ENCODE data around the gene SLC25A1.
A peak's percentile ranks its signal among the peaks of the same experiment; 100 is the strongest.

SLC25A1 gene

DNA sequence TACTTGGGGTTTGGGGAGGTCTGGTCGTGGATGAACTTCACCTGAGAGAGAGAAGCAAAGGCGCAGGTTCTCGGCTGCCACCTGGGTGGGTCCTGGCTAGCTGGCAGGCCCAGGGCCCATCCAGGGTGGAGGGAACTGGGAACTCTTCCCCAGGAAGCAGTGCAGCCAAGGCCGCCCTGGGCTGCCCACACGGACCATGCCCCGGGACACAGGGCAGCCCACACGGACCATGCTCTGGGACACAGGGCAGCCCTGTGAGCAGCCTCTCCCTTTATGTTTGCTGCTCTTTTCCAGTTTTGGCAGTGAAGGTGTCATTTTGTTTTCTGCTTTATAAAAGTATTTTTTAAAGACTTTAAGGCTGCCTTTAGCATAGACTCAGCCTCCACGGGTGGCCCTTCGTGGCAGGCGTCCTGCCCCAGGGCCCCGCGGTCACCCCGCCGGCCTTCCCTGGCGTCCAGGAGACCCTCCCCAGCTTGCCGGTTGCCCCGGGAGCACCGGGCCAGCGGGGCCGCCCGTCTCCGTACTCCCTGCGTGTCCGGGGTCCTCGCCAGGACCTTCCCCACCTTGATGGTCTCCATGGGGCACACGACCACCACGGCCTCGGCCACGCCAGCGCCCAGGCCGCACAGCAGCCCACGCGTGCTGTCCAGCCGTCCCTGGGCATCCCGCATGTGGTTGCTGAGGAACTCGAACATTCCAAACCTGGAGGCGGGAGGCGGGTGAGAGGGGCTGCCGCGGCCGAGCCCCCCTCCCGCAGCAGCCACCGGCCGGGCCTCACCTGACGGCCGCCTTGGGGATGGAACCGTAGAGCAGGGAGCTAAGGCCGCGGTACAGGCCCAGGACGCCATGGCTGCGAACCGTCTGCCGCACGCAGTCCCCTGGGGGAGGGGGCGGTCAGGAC is 1.1 kb downstream of the SLC25A1 start:
- H3K4me3 ChIP-seq (ENCODE audit: low read depth, low read length): peak overlapping the region; percentile 71
- no peak for DNase-seq (ENCODE audit: low read depth)
- TF ChIP-seq CTCF (IDR thresholded peaks at IDR 0.05; ENCODE audit: insufficient read depth, low read depth, low read length, missing control alignments): no peak

DNA sequence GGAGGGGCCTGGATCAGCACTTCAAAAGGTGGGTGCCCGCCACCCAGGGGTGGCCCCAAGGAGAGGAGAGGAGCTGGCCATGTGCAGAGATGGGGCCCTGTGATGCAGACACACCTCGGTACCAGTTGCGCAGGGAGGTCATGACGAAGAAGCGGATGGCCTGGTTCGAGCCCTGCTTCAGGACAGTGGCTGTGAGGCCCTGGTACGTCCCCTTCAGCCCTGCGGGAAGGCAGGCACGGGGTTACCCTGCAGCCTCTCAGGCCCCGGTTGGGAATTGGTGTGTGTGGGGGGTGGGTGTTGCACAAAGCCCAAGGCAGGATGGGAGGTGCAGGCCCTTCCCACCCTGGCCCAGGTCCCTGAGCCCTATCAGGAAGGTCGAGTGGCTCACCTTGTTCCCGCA is 1.8 kb downstream of the SLC25A1 start:
- TF ChIP-seq CTCF (IDR thresholded peaks at IDR 0.05; ENCODE audit: insufficient read depth, low read depth, low read length, missing control alignments): no peak
- H3K4me3 ChIP-seq (ENCODE audit: low read depth, low read length): no peak overlapping the region
- DNase-seq (ENCODE audit: low read depth): no peak

DNA sequence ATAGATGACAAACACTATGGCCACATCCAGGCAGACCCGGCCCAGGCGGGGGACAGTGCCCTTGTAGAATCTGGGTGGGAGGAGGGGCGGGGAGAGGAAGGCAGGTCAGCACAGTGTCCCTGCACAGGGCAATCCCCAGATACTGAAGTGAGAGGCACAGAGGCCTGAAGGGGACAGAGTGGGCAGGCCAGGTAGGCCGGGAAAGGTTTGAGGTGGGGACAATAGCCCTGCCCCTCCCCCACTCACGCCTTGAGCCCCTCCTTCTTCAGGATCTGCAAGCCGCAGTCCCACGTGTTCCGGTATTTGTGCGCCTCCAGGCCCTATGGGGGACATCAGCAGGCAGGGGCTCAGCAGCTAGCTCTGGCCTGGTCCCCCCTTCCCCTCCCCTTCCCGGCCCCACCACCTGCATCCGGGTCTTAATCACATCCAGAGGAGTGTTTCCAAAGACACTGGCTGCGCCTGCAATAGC is 2.3 kb downstream of the SLC25A1 start:
- no peak overlapping the region for H3K4me3 ChIP-seq (ENCODE audit: low read depth, low read length)
- TF ChIP-seq CTCF (IDR thresholded peaks at IDR 0.05; ENCODE audit: insufficient read depth, low read depth, low read length, missing control alignments): no peak

DNA sequence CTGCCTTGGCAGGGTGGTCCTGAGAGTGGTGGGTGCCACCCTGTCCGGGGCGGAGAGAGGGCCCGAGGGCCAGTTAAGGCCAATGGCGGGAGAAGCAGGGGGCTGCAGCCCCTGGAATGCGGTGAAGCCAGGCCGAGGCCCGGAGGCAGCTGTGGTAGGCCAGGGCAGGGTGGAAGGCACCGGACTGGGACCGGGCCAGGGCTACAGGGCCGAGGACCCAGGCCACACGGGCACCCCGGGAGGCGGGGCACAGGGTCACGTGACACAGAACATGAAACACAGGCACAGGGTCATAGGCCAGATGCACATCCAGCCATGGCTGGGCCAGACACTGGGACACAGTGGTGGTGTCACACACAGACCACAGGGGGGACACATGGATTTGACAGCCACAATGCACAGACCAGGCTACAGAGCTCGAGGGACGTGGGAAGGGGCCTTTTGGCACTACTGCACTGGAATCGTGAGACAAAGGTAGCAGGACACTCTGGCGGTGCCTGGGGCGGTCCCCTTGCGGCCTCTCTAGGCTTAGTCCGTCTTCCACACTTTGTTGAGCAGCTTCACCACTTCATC is 2.8 kb downstream of the SLC25A1 start:
- no peak for TF ChIP-seq CTCF (IDR thresholded peaks at IDR 0.05; ENCODE audit: insufficient read depth, low read depth, low read length, missing control alignments)
- no peak for DNase-seq (ENCODE audit: low read depth)
- H3K4me3 ChIP-seq (ENCODE audit: low read depth, low read length): no peak overlapping the region

More for the DNA sequence above, 2.3 kb downstream of the SLC25A1 start:
- no peak for DNase-seq (ENCODE audit: low read depth)

DNA sequence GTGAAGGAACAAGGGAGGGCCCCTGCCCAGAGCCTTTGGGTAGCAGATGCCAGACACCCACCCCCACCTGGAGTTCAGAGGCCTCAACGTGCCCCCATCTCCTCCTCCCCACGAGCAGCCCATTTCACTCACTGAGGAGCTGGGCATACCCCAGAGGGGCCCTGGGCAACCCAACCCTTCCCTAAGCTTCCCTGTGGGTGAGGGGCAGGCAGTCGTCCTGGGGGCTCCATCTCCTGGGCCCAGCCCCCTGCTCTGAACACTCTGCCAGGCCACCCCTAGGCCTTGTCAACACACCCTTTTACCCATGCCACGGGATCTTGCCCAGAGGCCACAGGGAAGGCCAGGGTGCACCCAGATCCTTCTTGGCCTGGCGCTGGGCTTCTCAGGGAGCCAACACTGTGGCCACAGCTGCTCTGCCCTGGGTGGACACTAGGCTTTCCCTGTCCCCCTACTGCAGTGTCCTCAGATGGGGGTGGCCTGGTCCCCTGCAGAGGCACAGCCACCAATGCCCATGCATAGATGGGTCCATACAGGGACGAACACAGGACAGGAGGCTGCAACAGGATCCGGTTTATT is 3.4 kb downstream of the SLC25A1 start:
- no peak overlapping the region for H3K4me3 ChIP-seq (ENCODE audit: low read depth, low read length)
- TF ChIP-seq CTCF (IDR thresholded peaks at IDR 0.05; ENCODE audit: insufficient read depth, low read depth, low read length, missing control alignments): no peak
- no peak for DNase-seq (ENCODE audit: low read depth)

- TF ChIP-seq CTCF (IDR thresholded peaks at IDR 0.05; ENCODE audit: insufficient read depth, low read depth, low read length, missing control alignments): no peak
- DNase-seq (ENCODE audit: low read depth): peak; percentile 72
- H3K4me3 ChIP-seq (ENCODE audit: low read depth, low read length): peak overlapping the region; percentile 93
Measured at GRCh38 chr22:19174106-19175025, 4.2 kb downstream of the SLC25A1 start.
